Fibroblast of skin of right biceps (primary cell): ENCODE data around the gene MED12.

Experiments
- DNase-seq: peaks from one replicate; pipeline ENCODE4 v3.0.0-alpha.2; 2013

Gene MED12

DNA sequence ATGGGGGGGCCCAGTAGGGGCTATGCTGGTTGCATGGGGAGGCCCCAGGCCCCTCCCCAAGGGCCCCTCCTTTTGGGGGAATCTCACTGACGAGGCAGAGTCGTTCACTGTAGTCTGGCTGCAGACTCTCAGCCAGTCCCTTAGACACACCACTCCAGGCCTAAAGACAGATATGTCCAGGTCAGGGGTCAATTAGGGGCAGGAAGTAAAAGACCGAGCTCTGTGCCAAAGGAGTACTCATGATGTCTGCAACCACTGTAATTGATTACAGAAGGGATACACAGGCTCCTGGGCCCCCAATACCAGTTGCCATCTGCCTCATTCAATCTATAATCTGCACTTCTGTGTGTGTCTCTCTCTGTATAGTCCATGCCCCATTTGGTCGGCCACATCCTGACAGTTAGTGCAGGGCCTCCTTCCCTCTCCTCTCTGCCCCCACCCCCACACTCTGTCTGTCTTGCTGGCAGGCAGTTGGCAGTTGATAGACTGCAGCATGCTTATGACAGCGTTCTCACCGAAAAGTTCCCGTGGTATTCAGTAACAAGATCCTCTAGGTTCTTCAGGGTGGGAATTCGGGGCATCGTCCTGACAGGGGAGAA is 10.5 kb upstream of the MED12 start:
- peak; percentile 3 for DNase-seq

DNA sequence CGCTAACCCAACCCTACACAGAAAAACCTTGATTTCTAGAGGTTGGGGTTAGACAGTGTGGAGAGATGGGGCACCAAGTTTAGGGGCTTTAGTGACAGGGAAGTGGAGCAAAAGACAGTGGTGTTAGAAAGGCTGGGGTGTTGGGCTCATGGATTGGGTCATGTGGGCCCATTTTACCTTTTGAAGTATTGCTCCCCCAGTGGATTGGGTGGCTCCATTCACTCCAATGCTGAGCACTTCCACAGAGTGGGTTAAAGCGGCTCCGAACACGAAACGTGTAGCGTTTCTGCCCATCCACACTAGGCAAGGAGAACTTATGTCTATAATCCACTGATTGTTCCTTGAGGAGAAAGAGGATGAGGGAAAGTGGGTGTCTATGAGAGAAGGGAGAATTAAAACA is 9.3 kb upstream of the MED12 start:
- no peak for DNase-seq

DNA sequence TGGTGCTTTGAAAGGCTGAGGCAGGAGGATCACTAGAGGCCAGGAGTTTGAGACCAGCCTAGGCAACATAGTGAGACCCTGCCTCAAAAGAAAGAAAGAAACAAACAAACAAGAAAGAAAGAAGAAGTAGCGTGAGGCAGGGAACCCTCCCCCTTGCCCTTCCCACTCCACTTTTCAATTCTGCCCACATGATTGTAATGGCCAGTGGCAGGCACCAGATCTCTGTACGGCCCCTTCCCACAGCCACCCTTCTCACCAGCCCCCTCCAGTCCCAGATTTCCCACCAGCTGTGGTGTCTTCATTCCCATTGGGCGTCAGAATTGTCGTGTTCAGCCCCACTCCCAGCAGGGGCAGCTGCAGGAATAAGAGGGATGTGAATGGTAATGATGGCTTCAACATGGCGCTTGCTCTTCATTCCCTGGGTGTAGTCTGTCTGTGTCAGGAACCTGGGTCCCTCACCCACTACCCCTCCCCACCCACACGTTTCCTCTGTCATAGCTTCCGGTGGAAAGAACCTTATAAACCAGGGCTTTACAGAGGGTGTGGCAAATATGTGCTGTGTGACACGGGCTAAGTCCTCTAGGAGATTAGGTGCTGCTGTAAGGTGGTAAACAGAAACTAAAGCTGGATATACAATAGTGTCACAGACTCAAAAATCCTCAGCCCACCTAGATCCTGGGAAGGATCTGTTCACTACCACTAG is 7.1 kb upstream of the MED12 start, which contains the start of gene IL2RG:
Gene IL2RG, minus strand, starts transcription at position 437 of the 703 bp plus-strand sequence. Its CDS starts 38 bp downstream, at position 399.
- no peak for DNase-seq

DNA sequence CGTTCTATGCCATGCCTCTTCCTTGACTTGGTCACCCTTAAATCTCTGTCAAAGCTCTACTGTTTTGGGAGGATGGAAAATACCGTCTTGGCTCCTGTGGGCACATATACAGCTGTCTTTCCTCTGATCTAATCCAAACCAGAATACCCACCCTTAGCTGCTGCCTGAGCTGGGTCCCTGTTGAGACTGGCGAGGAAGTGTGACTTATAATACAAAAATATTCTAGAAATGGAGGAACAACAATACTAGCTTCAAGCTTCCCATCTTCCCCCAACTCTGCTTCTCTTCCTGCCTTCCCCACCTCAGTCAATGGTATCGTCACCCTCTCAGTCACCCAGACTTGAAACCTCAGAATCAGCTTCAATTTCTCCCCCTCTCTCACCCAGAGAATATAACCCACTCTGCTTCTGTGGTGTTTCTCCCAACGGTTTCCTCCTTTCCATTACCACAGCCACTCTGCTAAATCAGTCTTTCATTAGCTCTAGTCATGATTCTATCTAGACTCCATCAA is 6.4 kb upstream of the MED12 start:
- DNase-seq: no peak

DNA sequence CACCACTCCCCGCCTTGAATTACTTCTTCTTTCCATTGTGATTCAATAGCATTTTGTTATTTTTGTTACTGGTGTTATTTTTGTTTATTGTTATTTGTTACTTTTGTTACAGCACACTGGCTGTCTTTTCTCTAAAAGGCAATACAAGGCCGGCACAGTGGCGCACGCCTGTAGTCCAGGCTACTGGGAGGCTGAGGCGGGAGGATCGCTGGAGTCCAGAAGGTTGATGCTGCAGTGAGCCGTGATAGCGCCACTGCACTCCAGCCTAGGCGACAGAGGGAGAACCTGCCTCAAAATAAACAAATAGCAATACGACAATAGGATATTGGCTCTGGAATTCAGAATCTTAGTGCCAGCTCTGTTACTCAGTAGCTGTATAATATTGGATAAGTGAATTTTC is 1.0 kb upstream of the MED12 start:
- no peak for DNase-seq

GRCh38 chrX:71118985-71119535 is 664 bp downstream of the MED12 start:
- DNase-seq: no peak

DNA sequence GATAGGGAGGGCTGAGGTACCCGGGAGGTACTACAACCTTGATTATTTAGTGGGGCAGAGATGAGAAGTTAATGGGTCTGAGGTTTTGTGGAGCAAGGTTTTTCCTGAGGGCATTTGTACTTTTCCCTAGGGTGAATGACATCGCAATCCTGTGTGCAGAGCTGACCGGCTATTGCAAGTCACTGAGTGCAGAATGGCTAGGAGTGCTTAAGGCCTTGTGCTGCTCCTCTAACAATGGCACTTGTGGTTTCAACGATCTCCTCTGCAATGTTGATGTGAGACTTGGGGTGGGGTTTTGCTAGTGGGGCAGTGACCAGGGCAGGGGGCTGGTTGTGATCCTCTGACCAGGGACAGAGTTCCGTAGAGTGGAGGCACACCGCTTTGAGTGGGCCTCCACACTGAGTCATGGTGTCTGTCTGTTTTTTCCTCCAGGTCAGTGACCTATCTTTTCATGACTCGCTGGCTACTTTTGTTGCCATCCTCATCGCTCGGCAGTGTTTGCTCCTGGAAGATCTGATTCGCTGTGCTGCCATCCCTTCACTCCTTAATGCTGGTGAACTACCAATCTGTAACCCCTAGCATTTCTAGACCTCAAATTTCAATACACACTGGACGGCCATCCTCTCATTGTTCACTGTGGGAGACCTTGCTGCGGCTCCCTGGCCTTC is 9.9 kb downstream of the MED12 start:
- DNase-seq: no peak

DNA sequence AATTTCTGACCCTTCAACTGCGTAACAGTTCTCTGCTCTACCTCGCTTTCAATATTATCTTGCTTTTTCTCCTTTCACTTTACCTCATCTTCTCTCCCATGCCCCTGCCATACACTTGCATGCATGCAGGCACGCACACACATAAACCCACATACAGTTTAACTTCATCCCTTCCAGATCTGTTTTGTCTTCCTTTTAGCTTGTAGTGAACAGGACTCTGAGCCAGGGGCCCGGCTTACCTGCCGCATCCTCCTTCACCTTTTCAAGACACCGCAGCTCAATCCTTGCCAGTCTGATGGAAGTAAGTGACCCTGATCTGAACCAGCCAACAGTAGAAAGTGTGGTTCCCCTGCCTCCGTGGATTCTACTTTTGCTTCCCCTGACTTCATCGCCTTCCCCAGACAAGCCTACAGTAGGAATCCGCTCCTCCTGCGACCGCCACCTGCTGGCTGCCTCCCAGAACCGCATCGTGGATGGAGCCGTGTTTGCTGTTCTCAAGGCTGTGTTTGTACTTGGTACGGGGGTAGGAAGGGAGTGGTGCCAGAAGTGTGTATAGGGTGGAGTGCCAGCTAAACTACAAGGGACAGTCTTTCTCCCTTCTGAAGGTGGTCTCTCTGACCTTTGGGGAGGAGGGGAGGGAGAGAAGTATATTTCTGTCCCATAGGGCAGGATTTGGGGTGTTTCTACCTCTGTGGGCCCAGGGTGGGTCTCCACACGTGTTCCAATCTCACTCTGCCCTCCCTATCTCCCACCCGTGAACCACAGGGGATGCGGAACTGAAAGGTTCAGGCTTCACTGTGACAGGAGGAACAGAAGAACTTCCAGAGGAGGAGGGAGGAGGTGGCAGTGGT is 10.7 kb downstream of the MED12 start:
- DNase-seq: peak; percentile 41

- DNase-seq: no peak
These were observed 13.1 kb downstream of the MED12 start for GRCh38 chrX:71131510-71131909.

DNA sequence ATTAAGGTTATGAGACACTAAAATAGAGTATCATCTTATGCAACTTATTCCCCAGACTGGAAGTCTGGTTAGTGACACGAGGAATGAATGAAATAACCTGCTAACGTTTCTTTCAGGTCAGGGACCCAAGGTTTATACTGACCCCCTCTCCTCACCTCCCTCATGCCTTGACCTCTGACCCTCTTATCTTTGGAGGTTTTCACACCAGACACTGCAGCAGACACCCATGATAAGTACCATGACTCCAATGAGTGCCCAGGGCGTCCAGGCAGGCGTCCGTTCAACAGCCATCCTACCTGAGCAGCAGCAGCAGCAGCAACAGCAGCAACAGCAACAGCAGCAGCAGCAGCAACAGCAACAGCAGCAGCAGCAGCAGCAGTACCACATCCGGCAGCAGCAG is 22.0 kb downstream of the MED12 start:
- no peak for DNase-seq

GRCh38 chrX:71143508-71143907 is 25.1 kb downstream of the MED12 start:
- no peak for DNase-seq

- DNase-seq: no peak
These were observed 26.3 kb downstream of the MED12 start, which contains the start of gene NLGN3 for GRCh38 chrX:71144651-71145050. Gene NLGN3 (plus strand): TSS chrX:71144841. CDS start chrX:71147750, 2,909 bp downstream.

DNA sequence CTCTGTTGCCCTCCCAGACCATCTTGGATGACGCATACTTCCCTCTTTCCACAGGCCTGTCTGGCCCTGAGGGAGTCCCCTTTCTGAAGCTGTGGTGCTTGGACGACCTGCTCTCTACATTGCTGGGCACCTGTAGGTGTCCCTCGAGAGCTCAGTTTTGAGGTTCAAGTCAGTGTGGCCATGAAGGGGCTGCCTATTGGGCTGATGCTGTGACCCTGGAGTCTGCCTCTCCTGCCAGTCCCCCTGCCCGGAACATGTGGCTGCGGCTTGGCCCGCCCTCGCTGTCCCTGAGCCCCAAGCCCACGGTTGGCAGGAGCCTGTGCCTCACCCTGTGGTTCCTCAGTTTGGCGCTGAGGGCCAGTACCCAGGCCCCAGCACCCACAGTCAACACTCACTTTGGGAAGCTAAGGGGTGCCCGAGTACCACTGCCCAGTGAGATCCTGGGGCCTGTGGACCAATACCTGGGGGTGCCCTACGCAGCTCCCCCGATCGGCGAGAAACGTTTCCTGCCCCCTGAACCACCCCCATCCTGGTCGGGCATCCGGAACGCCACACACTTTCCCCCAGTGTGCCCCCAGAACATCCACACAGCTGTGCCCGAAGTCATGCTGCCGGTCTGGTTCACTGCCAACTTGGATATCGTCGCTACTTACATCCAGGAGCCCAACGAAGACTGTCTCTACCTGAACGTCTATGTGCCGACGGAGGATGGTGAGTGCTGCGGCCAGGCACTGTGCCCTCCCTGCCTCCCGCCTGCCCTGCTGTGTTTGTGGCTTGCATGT is 29.3 kb downstream of the MED12 start:
- DNase-seq: no peak

- DNase-seq: no peak
These were observed 29.9 kb downstream of the MED12 start for GRCh38 chrX:71148278-71148663.

GRCh38 chrX:71151366-71151765 is 33.0 kb downstream of the MED12 start:
- no peak for DNase-seq

DNA sequence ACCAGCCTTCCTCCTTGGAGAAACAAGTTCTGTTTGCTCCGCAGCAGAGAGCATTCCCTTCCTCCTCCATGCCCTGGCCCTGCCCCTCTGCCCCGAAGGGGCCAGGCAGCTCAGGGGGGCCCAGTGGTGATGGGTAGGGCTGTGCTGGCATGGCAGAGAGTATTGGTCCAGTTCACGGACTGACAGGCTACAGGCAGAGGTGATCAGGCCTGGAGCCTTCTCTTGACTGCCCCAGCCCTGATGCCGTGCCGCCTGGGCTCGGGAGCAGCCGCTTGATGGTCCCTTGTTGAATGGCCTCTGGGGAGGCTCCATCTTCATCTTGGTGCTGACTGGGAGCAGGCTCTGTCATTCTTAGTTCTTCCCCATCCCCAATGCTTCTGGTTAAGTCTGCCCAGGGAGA is 35.8 kb downstream of the MED12 start:
- no peak for DNase-seq

GRCh38 chrX:71154641-71155040 is 36.2 kb downstream of the MED12 start:
- no peak for DNase-seq

- DNase-seq: no peak
These were observed 40.2 kb downstream of the MED12 start for GRCh38 chrX:71158603-71159002.

DNA sequence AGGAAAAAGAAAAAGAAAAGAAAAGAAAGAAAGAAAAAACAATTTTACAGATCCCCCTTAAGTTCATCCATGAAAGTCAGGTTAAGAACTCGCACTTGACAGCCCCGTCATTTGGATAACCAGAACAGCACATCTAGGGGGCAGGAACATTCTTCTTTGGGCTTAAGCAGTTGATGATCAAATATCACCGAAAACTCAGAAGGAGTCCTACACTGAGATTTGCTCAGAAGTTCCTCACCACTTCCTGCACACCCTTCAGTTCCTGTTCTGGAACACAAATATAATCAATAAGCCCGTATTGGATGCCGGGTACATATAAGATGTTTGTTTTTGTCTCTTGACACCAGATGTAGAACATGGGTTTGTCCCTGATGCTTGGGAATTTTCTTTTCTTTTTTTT is 40.9 kb downstream of the MED12 start:
- DNase-seq: no peak

- no peak for DNase-seq
These were observed 42.1 kb downstream of the MED12 start for GRCh38 chrX:71160475-71160874.

DNA sequence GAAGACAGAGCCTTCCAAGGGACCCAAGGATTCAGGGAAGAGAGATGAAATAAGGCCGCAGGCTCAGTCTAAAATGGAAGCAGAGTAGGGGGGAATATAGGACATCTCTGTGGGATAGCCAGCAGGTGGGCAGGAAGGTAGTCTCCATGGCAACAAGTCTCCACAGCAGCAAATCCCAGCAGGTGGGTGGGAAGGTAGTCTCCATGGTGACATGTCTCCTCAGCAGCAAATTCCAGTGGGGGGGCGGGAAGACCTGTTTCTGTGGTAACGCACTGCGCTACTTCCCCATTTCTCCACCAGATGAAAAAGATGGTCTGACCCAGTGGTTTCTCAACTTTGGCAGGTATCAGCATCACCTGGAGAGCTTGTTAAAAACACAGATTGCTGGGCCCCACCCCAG is 44.6 kb downstream of the MED12 start:
- no peak for DNase-seq

DNA sequence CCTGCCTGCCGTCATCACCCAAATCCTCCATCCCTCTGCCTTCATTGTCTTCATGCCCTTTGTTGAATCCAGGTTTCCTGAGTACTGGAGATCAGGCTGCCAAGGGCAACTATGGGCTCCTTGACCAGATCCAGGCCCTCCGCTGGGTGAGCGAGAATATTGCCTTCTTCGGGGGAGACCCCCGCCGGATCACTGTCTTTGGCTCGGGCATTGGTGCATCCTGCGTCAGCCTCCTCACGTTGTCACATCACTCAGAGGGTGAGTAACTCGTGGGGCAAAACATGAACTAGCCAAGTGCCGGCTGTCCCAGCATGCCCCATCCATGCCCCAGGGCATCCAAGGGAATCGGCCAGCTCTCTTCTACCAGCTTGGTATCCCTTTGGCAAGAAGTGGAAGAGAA is 45.7 kb downstream of the MED12 start:
- no peak for DNase-seq
